GM12878 (cell line): ENCODE data around the gene ADD2. TPM values are rescaled to one million over a fixed set of nuclear protein-coding genes. Genes with fewer than 3 reads are reported as not detected.

Experiments used
- ATAC-seq: fragments of 200-7000 bp; cut with Tn5 transposase; 3 replicates; pipeline ENCODE4 v1.9.1; 2020; ENCODE audit warnings: mild to moderate bottlenecking, moderate library complexity
- BruUV-seq: library from RNA; stranded (reverse); fragments of 400-500 nt; replicated peaks from 2 replicates; lab custom pipeline; 2021; lab: Mats Ljungman, UMichigan
- CTCF ChIA-PET: fragments of 300-600 bp; sonication (Branson Sonifier 250); formaldehyde crosslinking; extraction: SDS; loops from one replicate; lab custom pipeline; 2021; ENCODE audit warnings: inconsistent platforms; lab: Yijun Ruan, JAX
- POLR2A ChIA-PET: fragments of 350-600 bp; formaldehyde crosslinking; extraction: SDS; loops from one replicate; lab custom pipeline; 2021; ENCODE audit warnings: inconsistent platforms; lab: Charles Lee
- RAD21 ChIA-PET: fragments of 300-600 bp; sonication (Branson Sonifier 250); formaldehyde crosslinking; loops from one replicate; lab custom pipeline; 2023; ENCODE audit warnings: antibody characterized with exemption; ENCODE audit not compliant: unreplicated experiment; lab: Charles Lee
- SMC1A ChIA-PET: fragments of 300-600 bp; sonication (Branson Sonifier 250); formaldehyde crosslinking; loops from one replicate; lab custom pipeline; 2023; ENCODE audit not compliant: unreplicated experiment, uncharacterized antibody; lab: Charles Lee
- DNase-seq: peaks from one replicate; pipeline ENCODE4 v3.0.0-alpha.2; 2011; ENCODE audit warnings: low read depth, low spot score
- FAIRE-seq: peaks from 3 replicates; lab custom pipeline; 2011; peaks lifted over from hg19 to GRCh38; lab: Jason Lieb, UNC
- H2AFZ ChIP-seq: 2 replicates; pipeline ENCODE4 v1.6.0; 2011; ENCODE audit warnings: low read depth, low read length, control low read depth; ENCODE audit not compliant: control insufficient read depth
- H3K27ac ChIP-seq: 2 replicates; pipeline ENCODE4 v1.5.1; 2011; ENCODE audit warnings: control low read depth; ENCODE audit not compliant: control insufficient read depth, insufficient read depth
- H3K27me3 ChIP-seq, 2 experiments: replicated peaks in 1 of 2; 2 replicates each; pipeline versions ENCODE4 v1.6.0 to v1.6.1; 2011; ENCODE audit warnings: low read length in 1 of 2; ENCODE audit not compliant: control insufficient read depth in 2 of 2, insufficient read depth in 2 of 2
- H3K36me3 ChIP-seq, 2 experiments: 2 replicates each; pipeline ENCODE4 v1.5.1; 2011; ENCODE audit warnings: low read length in 1 of 2; ENCODE audit not compliant: control insufficient read depth in 2 of 2, insufficient read depth in 2 of 2
- H3K4me1 ChIP-seq: 2 replicates; pipeline ENCODE4 v1.6.1; 2011; ENCODE audit warnings: mild to moderate bottlenecking, low read length, moderate library complexity, mixed read lengths; ENCODE audit not compliant: control insufficient read depth, insufficient read depth
- H3K4me2 ChIP-seq: 2 replicates; pipeline ENCODE4 v1.6.0; 2011; ENCODE audit warnings: control low read depth; ENCODE audit not compliant: control insufficient read depth, insufficient read depth
- H3K4me3 ChIP-seq: fragments of 200-600 bp; sonication (generic); 2 replicates; pipeline ENCODE4 v1.5.1; 2016
- H3K79me2 ChIP-seq: 2 replicates; pipeline ENCODE4 v1.6.0; 2011; ENCODE audit warnings: low read length; ENCODE audit not compliant: control insufficient read depth, insufficient read depth
- H3K9ac ChIP-seq: 2 replicates; pipeline ENCODE4 v1.8.0; 2011; ENCODE audit warnings: low read length, control low read depth, mixed read lengths; ENCODE audit not compliant: control insufficient read depth, insufficient read depth
- H3K9me3 ChIP-seq: replicated peaks from 3 replicates; pipeline ENCODE4 v1.5.1; 2011; ENCODE audit warnings: mild to moderate bottlenecking, low read length; ENCODE audit not compliant: control insufficient read depth, insufficient read depth
- H4K20me1 ChIP-seq: 2 replicates; pipeline ENCODE4 v1.6.0; 2011; ENCODE audit not compliant: control insufficient read depth, insufficient read depth
- EED ChIP-seq: sonication (generic); IDR thresholded peaks from 2 replicates; pipeline ENCODE4 v1.6.1; 2016; ENCODE audit warnings: antibody characterized with exemption, low read depth
- EP300 ChIP-seq, 2 experiments: fragments of 150-350 bp in 1 of 2; IDR thresholded peaks; 2 replicates each; pipeline ENCODE4 v1.6.1; 2011 to 2012; ENCODE audit warnings: low read depth in 2 of 2, low read length in 2 of 2, borderline replicate concordance in 1 of 2, improper control_type of control experiment in 1 of 2, inconsistent platforms in 1 of 2; ENCODE audit not compliant: control insufficient read depth in 1 of 2
- IRF4 ChIP-seq: IDR thresholded peaks from 2 replicates; pipeline ENCODE4 v1.6.1; 2011; ENCODE audit warnings: low read depth, low read length
- NR2F1 ChIP-seq: fragments of 450-650 bp; conservative IDR thresholded peaks from 2 replicates; pipeline ENCODE4 v1.6.1; 2017; ENCODE audit warnings: mild to moderate bottlenecking
- ZBED1 ChIP-seq: IDR thresholded peaks from 2 replicates; pipeline ENCODE4 v1.6.1; 2016; ENCODE audit warnings: borderline replicate concordance
- ZNF24 ChIP-seq: fragments of 450-650 bp; IDR thresholded peaks from 2 replicates; pipeline ENCODE4 v1.6.1; 2017; ENCODE audit warnings: antibody characterized with exemption, mild to moderate bottlenecking
- WGBS: methylation state at CpG from one replicate; pipeline ENCODE4 v1.1.6; 2016; ENCODE audit warnings: low lambda C conversion rate; ENCODE audit not compliant: insufficient replicate concordance, insufficient coverage; ENCODE audit errors: missing lambda C conversion rate; 5-methylcytosine and 5-hydroxymethylcytosine counted together
- in situ Hi-C: fragments of 300-500 bp; cut with MboI; formaldehyde crosslinking; loops from 9 replicates; pipeline ENCODE4 v1.14.3; 2018; ENCODE audit warnings: mixed read lengths
- intact Hi-C: fragments of 100-400 bp; cut with micrococcal nuclease; formaldehyde crosslinking; loops from one replicate; pipeline ENCODE4 v1.14.2; 2022; ENCODE audit not compliant: unreplicated experiment
- polyA plus RNA-seq, 11 experiments: library from polyadenylated mRNA; depleted of rRNA in 4 of 11; unstranded in 6 of 11; stranded (reverse) in 5 of 11; fragments of >200 nt; fragmentation: Nextera tagmentation in 4 of 11; fragmentation: Illumina TruSeq in 1 of 11; extraction: Ambion mirVana in 4 of 11; extraction: Trizol in 1 of 11; gene quantifications; 1 replicate in 1 of 11; 2 replicates in 10 of 11; pipeline versions ENCODE4 v1.2.1 to v1.2.3, GENCODE V29; 2011 to 2016; ENCODE audit warnings: inconsistent platforms in 2 of 11, missing spikeins in 2 of 11, low read depth in 1 of 11
- total RNA-seq, 4 experiments: library from RNA; depleted of rRNA in 3 of 4; stranded (reverse); fragments of >200 nt in 3 of 4; fragmentation: Illumina TruSeq in 1 of 4; extraction: Trizol in 1 of 4; gene quantifications; 2 replicates each; pipeline versions ENCODE4 v1.2.1 to v1.2.3, GENCODE V29; 2013 to 2021
- TF ChIP-seq, protein P1 (sequence below): fragments of 450-650 bp; IDR thresholded peaks from 2 replicates; pipeline ENCODE4 v1.6.1; 2017; ENCODE audit warnings: mild to moderate bottlenecking
- TF ChIP-seq, protein P2 (sequence below): fragments of 450-650 bp; IDR thresholded peaks from 2 replicates; pipeline ENCODE4 v1.6.1; 2017; ENCODE audit warnings: low read depth, mild to moderate bottlenecking, moderate library complexity
- TF ChIP-seq, protein P3 (sequence below): IDR thresholded peaks from 2 replicates; pipeline ENCODE4 v1.6.1; 2011; ENCODE audit warnings: low read depth, low read length, improper control_type of control experiment, borderline replicate concordance

Gene ADD2
- total and polyA plus RNA-seq, 10 of the 15 experiments (the other 5 are each of a cell fraction or from before 2014, with no cell fraction given) = 0.05 to 0.13 (median 0.08) TPM; not detected in 7

DNA sequence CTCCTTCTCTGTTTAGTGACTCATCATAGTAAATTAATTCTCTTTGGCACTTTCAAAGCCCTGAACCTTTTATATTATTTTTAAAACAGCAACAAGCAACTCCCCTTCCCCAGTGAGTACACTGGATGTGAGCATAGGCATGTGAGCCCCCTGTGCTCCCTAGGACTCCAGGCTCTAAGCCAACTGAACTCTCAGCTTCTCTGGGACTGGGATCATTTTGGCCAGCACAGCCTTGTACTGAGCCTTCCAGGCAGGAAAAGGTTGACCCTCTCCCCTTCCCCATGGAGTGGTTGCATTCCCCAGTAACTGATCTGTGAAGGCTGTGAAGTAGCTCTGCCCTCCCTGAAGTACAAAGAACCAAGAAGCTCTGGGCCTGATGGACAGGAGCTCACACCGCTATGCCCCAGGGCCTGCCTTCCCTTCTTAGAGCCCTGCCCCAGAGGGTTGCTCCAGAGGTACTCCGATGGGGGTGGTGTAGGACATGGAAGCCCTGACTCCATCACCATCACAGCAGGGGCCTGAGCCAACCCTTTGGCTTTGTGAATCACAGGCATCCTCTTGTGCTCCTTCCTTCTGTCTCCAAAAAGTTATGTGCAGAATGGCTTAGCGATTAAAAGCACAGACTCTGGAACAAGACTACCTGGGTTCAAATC lies 57.8 kb downstream of the ADD2 start:
- Histone ChIP-seq H3K27ac (no peak overlapping the region), H3K9me3 (no peaks in the 10 kb centered on the region), H3K9ac (no peak overlapping the region), H3K36me3 (no peaks in the 10 kb centered on the region), H3K4me3 (no peak overlapping the region), H3K4me2 (no peak overlapping the region), H2AFZ (no peak overlapping the region), H3K4me1 (no peaks in the 10 kb centered on the region), H3K79me2 (no peaks in the 10 kb centered on the region), H4K20me1 (no peaks in the 10 kb centered on the region), H3K27me3 (no peaks in the 10 kb centered on the region; a peak in 1 of 4 replicates)
- DNase-seq = no peak
- RAD21 ChIA-PET = no interaction called here
- intact Hi-C loops (no loop called here), in situ Hi-C loops (no loop called here)
- CTCF ChIA-PET = no interaction called here
- ATAC-seq = no peak
- FAIRE-seq = no peak
- POLR2A ChIA-PET = no interaction called here
- TF ChIP-seq EED (no peak), ZBED1 (no peak), EP300 (IDR thresholded peaks at IDR 0.05; ENCODE audit: borderline replicate concordance in 1 of 2, control insufficient read depth in 1 of 2, low read depth in 2 of 2, low read length in 2 of 2) (no peak), ZNF24 (no peak), IRF4 (no peak), NR2F1 (no peak)
- TF ChIP-seq, protein P1, sequence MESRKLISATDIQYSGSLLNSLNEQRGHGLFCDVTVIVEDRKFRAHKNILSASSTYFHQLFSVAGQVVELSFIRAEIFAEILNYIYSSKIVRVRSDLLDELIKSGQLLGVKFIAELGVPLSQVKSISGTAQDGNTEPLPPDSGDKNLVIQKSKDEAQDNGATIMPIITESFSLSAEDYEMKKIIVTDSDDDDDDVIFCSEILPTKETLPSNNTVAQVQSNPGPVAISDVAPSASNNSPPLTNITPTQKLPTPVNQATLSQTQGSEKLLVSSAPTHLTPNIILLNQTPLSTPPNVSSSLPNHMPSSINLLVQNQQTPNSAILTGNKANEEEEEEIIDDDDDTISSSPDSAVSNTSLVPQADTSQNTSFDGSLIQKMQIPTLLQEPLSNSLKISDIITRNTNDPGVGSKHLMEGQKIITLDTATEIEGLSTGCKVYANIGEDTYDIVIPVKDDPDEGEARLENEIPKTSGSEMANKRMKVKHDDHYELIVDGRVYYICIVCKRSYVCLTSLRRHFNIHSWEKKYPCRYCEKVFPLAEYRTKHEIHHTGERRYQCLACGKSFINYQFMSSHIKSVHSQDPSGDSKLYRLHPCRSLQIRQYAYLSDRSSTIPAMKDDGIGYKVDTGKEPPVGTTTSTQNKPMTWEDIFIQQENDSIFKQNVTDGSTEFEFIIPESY = no peak
- TF ChIP-seq, protein P2, sequence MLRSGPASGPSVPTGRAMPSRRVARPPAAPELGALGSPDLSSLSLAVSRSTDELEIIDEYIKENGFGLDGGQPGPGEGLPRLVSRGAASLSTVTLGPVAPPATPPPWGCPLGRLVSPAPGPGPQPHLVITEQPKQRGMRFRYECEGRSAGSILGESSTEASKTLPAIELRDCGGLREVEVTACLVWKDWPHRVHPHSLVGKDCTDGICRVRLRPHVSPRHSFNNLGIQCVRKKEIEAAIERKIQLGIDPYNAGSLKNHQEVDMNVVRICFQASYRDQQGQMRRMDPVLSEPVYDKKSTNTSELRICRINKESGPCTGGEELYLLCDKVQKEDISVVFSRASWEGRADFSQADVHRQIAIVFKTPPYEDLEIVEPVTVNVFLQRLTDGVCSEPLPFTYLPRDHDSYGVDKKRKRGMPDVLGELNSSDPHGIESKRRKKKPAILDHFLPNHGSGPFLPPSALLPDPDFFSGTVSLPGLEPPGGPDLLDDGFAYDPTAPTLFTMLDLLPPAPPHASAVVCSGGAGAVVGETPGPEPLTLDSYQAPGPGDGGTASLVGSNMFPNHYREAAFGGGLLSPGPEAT = no peak
- TF ChIP-seq, protein P3, sequence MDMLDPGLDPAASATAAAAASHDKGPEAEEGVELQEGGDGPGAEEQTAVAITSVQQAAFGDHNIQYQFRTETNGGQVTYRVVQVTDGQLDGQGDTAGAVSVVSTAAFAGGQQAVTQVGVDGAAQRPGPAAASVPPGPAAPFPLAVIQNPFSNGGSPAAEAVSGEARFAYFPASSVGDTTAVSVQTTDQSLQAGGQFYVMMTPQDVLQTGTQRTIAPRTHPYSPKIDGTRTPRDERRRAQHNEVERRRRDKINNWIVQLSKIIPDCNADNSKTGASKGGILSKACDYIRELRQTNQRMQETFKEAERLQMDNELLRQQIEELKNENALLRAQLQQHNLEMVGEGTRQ = no peak
- BruUV-seq = no TSS peak
- 89% methylated on average over 3 of the region's 3 CpGs for WGBS
- SMC1A ChIA-PET = no interaction called here
